ENCODE measurements around the gene DYNLL2.

GRCh38 chr17:58052407-58052806 lies 30.8 kb upstream of the DYNLL2 start:
- TF ChIP-seq TCF7 (IDR thresholded peaks at IDR 0.05; ENCODE audit: borderline replicate concordance) (no peak), ARID4B (CRISPR knock-in tag; IDR thresholded peaks at IDR 0.05) (no peak), GATAD2A (IDR thresholded peaks at IDR 0.05) (no peak), ZBTB17 (CRISPR knock-in tag; IDR thresholded peaks at IDR 0.05) (no peak), ARID3A (IDR thresholded peaks at IDR 0.05; ENCODE audit: borderline replicate concordance, low read depth, low read length) (no peak), EZH2 (IDR thresholded peaks at IDR 0.05; ENCODE audit: borderline replicate concordance, low read depth, low read length) (no peak), KAT7 (CRISPR knock-in tag; IDR thresholded peaks at IDR 0.05; ENCODE audit: borderline replicate concordance) (no peak), ESRRB (CRISPR knock-in tag; IDR thresholded peaks at IDR 0.05; ENCODE audit: borderline replicate concordance) (no peak), ZNF780A (CRISPR knock-in tag; IDR thresholded peaks at IDR 0.05) (no peak)
